HG03025 (cell line): ENCODE measurements around the gene FHIT.

ENCODE experiments used
- ATAC-seq: cut with Tn5 transposase; IDR thresholded peaks from one replicate; pipeline ENCODE4 v1.9.1; 2021; ENCODE audit warnings: mild to moderate bottlenecking, moderate library complexity; ENCODE audit not compliant: unreplicated experiment, low FRiP score

Gene FHIT

DNA sequence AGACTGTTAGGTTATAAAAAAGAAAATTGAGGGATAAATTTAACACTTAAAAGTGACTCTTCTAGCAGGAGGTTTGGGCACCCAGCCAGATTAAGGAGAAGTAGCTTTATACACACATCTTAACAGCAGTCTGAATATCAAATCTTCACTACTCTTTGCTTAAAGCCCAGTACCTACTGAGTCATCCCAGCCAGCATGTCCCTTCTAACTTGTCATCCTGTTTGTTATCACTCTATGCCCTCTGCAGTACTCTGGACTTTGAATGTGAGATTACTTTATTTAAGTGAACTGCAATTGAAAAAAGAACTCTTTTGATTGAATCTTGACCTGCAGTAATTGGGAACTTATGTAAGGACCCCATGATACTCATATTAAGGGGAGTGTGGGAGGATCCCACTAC, 77.6 kb downstream of the FHIT start:
- no peak for ATAC-seq

DNA sequence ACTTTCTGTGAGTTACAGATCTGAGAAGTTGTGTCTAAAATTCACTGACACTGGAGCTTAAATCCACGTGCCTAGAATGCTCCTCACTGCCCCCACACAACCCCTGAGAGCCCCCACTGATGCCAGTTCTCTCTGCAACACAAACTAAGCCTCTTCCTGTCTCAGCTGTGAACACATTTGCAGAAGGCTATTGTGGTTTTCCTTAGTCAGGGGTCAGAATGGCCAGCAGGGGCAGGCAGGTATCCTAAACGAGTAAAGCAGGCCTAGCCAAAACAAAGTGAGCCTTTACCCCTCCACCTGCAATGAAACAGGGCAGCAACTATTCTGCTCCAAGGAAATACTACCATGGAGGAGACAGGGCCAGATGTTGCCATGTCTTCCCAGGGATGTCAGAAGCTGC, 78.6 kb downstream of the FHIT start:
- ATAC-seq = no peak

GRCh38 chr3:61172203-61172602, 79.0 kb downstream of the FHIT start:
- no peak for ATAC-seq

DNA sequence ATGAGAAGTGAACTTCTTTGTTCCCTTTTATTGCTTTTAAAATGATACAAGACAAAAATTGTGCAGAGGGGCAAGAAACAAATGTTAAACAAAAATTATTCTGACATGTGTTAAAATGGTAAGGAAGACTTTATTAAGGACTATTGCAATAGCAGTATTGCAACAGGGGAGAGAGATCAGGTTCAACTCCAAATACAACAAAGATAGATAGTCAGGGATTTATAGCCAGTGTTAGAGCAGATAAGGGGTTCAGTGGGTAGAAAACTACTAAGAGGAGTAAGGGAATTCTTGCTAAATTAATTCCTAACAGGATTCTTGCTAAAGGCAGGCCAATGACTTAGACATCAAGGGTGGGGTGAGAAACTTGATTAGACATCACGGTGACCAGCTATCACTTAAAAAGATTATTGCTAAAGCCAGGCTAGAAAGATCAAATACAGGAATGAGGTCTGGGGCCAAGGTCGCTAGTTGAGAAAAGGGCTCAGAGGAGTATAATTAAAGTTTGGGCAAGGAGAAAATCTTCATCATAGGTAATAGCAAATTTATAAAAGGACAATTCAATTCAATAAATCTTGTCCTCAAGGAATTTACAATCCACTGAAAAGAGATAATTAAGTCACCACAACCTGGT, 81.5 kb downstream of the FHIT start:
- ATAC-seq = no peak

- no peak for ATAC-seq
Observed at GRCh38 chr3:61168286-61168685, 83.0 kb downstream of the FHIT start.

DNA sequence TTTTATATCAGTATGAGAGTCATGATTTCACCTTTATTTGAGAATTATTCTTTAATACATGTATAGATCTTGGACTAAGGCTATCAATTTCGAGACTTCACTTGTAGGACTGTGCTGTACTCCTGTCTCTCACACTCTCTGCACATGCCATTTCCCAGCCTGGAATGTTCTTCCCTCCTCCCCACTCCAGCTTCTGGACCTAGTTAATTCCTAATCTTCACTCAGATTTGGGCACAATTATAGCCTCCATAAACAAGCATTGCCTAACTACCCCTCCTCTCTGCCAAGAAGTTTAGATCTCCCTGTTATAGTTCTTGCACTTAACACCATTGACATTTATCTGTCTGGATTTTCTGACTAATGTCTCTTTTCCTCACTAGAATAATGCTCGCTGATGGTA, 88.3 kb downstream of the FHIT start:
- no peak for ATAC-seq

DNA sequence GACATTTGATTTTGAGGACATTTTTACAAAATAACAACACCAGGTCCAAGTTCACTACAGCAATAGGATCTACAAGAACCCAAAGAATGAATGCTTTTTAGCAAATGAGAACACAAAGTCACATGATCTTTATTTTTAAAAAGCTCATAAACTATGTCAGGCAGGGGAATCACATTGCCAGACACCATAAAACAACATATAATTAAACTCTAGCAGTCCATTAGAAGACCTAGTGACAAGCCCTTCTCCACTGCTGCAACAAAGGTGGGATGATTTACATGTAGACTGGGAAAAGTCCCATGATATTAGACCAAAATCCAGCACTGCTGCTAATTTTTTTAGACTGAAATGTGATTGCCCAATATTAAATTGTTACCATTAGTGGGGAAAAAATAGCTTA, 92.6 kb downstream of the FHIT start:
- ATAC-seq = no peak

DNA sequence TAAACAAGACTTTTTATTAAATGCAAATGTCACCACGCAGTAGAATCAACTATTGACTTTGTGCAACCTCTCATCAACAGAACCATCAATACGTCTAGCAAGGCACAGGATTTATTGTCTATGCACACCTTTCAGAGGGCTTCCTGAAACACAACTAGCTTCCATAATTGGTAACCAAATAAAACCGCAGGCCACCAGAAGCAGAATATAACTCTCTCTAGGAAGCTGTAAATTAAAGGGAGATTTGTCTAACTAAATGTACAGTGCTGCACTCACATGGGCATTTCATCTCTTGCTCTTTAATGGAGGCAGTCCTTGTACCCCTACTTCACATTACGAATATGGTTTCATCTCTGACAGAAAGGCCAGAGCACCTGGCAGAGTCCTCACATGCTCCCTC, 93.0 kb downstream of the FHIT start:
- no peak for ATAC-seq

GRCh38 chr3:61157414-61157813, 93.8 kb downstream of the FHIT start:
- ATAC-seq = no peak

DNA sequence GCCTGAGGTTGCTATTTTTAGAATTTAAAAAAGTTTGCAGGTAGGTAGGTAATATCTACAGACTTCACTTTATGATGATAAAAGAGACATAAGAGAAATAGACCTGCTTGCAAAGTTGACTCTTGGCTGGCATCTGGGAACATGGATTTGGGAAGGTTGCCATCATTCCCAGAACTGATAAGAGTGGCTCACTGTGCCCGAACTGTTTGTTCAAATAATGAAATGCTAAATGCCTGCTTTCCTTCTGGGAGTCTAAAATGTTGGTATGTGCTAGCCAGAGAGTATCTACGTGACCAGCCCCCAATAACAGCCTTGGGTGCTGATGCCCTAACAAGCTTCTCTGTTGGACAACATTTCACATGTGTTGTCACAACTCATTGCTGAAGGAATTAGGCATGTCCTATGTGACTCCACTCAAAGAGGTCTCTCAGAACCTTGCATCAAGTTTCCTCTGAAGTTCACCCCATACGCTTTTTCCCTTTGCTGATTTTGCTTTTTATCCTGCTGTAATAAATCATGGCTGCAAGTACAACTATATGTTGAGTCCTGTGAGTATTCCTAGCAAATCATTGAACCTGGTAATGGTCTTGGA, 95.5 kb downstream of the FHIT start:
- ATAC-seq = no peak

DNA sequence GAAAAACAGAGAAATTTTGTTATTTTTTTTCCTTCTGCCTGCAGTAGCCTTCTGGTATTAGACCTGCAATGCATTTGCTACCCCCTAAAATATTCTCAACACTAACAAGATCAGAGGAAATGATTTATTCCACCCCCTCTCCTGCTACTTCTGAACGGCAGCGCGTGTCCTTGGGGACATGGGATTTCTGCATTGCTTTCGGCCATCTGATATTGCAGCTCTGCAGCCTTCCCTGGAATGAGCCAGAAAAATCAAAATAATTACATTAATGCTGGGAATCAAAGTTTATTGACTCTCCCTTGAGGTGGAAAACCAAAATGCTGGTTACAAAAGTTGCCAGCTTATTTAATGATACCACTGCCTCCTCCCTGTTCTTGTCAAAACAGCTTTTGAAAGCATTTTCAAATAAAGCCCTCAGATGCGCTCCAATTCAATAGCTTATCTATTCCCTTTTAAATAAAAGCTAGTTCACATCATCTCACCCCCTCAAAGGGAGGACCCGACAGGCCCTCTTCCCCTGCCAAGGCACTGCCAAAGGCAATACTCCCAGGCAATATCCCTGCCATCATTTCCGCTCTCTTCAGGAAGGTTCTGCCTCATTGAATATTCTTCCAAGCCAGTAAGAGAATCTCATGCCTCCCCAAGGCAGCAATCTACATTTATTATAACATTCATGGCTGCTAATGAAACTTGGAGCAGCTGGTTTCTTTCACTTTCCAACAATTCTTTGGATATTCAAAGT, 96.6 kb downstream of the FHIT start:
- ATAC-seq = no peak

- no peak for ATAC-seq
Observed at GRCh38 chr3:61152071-61152470, 99.2 kb downstream of the FHIT start.

DNA sequence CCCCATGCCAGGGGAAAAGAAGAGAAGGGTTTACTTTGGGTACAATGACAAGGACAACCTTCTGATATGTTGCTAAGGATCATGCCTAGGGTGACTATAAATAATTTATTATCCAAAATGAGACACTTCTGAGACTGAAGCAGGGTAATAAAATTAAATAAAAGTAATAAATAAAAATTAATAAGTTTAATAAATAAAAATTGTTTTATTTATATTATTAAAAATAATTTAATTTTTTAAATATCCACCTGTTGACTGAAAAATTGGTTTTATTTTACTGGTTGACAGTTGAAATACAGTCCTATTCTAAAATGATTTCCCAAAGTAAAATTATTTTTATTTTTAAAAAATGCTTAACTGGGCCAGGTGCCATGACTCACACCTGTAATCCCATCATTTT, 102.0 kb downstream of the FHIT start:
- no peak for ATAC-seq

GRCh38 chr3:61146010-61146890, 105.0 kb downstream of the FHIT start:
- ATAC-seq = no peak

GRCh38 chr3:61141697-61142096, 109.6 kb downstream of the FHIT start:
- ATAC-seq = no peak

DNA sequence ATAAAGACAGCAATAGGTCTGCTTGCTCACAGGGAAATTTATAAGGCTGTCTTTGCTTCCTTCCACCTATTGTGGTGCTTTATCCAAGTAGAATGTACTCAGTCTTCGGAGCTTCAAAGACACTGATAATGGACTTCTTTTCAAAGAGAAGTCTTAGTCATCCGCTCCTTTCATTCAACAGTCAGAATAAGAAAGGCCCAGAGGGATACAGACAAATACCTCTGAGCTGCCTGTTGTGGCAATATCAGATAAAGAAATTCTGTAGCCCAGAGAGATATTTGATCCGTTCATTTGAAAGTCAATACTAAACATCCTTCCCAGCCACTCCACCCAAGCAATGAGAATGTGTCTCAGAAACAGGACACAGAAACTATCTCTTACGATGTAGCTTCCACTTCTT, 110.0 kb downstream of the FHIT start:
- ATAC-seq = no peak

- no peak for ATAC-seq
Observed at GRCh38 chr3:61139686-61140085, 111.6 kb downstream of the FHIT start.

DNA sequence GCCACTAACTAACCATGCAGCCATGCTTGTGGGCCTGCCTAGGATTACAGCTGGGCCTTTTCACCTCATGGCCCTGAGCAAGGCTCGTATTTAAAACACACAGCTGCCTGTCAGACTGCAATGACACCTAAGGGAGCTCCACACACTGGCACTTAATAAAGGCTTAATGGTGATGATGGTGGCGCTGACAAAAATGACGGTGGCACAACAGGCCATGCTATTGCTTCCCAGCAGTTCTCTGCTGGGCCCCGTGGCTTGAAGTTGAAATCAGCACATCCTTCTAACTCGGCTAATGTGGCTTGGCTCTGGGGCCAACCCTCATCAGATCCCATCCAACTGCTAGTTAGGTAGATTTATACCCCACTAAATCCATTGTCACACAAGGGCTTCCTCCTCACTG, 112.9 kb downstream of the FHIT start:
- no peak for ATAC-seq

- no peak for ATAC-seq
Observed at GRCh38 chr3:61136191-61136590, 115.1 kb downstream of the FHIT start.

DNA sequence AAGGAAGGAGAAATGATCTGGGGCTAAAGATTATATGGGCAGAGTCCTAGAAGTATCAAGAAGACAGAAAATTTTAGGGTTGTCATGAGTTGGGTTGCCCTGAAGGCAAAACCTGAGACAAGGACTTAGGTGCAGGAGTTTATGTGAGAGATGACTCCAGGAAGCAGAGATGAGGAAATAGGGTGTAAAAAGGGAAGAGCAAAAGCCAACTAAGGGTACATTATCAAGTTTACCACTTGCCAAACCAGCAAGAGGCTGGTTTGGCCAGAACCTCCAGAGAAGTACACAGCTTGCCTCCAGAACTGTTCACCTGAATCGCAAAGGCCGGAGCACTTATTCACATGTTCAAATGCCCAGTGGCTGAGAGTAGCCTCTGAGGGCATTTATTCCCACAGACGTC, 116.7 kb downstream of the FHIT start:
- no peak for ATAC-seq

DNA sequence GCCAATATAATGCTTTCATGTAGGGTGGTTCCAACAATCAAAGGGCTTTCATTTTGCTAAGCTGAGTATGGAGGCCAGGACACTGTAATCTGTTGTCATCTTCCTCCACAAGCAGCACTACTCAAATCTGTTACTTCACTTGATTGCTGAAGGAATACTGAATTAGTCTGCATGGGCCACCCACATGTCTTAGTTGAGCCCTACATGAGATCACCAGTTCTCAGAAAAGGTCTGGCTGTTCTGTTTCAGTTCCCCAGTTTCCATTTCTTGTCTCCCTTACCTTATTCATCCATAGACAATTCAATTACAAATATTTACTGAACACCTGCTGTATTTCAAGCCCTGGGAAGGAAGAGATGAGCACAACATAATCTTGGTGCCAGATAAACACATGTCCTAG, 119.2 kb downstream of the FHIT start:
- no peak for ATAC-seq
